OCI-LY7 (cell line): ENCODE measurements around the gene BICD1. TPM values are rescaled to one million over a fixed set of nuclear protein-coding genes. Genes with fewer than 3 reads are reported as not detected.

Experiments used
- BruUV-seq: library from RNA; stranded (reverse); fragments of 400-500 nt; replicated peaks from 2 replicates; lab custom pipeline; 2021; lab: Mats Ljungman, UMichigan
- CTCF ChIA-PET: fragments of 300-600 bp; sonication (Branson Sonifier 250); formaldehyde crosslinking; loops from one replicate; lab custom pipeline; 2022; ENCODE audit warnings: antibody characterized with exemption; ENCODE audit not compliant: unreplicated experiment; lab: Charles Lee
- POLR2A ChIA-PET: fragments of 300-600 bp; sonication (Branson Sonifier 250); formaldehyde crosslinking; loops from one replicate; lab custom pipeline; 2022; ENCODE audit warnings: antibody characterized with exemption; lab: Charles Lee
- DNase-seq: peaks from one replicate; pipeline ENCODE4 v3.0.0-alpha.2; 2015; ENCODE audit warnings: low spot score
- H2AFZ ChIP-seq: fragments of 200-600 bp; sonication (generic), shearing (Covaris generic); 2 replicates; pipeline ENCODE4 v1.6.1; 2014; ENCODE audit warnings: mild to moderate bottlenecking, antibody characterized with exemption, low read length, moderate library complexity
- H3K27ac ChIP-seq: fragments of 200-600 bp; sonication (generic); 2 replicates; pipeline ENCODE4 v1.5.1; 2014; ENCODE audit warnings: mixed run types, low read depth, mild to moderate bottlenecking, moderate library complexity, low read length, inconsistent platforms; ENCODE audit not compliant: poor library complexity, severe bottlenecking
- H3K36me3 ChIP-seq: fragments of 200-600 bp; sonication (generic); 2 replicates; pipeline ENCODE4 v1.6.1; 2014; ENCODE audit warnings: mild to moderate bottlenecking, antibody characterized with exemption, low read length, moderate library complexity, mixed read lengths; ENCODE audit not compliant: insufficient read depth
- H3K4me1 ChIP-seq: fragments of 200-600 bp; sonication (generic); 2 replicates; pipeline ENCODE4 v1.5.1; 2014; ENCODE audit warnings: mild to moderate bottlenecking, low read length; ENCODE audit not compliant: insufficient read depth, poor library complexity, severe bottlenecking
- H3K4me2 ChIP-seq: fragments of 200-600 bp; sonication (generic); 2 replicates; pipeline ENCODE4 v1.6.1; 2014; ENCODE audit warnings: mild to moderate bottlenecking, low read length
- H3K4me3 ChIP-seq: fragments of 200-600 bp; sonication (generic); 2 replicates; pipeline ENCODE4 v1.5.1; 2014; ENCODE audit warnings: mild to moderate bottlenecking, low read depth, low read length; ENCODE audit not compliant: poor library complexity, severe bottlenecking
- H3K79me2 ChIP-seq: fragments of 200-600 bp; sonication (generic); 2 replicates; pipeline ENCODE4 v1.6.1; 2016; ENCODE audit warnings: low read depth, mild to moderate bottlenecking, low read length, moderate library complexity, mixed read lengths; ENCODE audit not compliant: insufficient read depth
- H3K9me2 ChIP-seq: fragments of 200-600 bp; sonication (generic); 2 replicates; pipeline ENCODE4 v1.6.1; 2016; ENCODE audit warnings: mild to moderate bottlenecking, low read length, mixed read lengths; ENCODE audit not compliant: insufficient read depth
- H3K9me3 ChIP-seq: fragments of 200-600 bp; sonication (generic); 2 replicates; pipeline ENCODE4 v1.6.1; 2014; ENCODE audit warnings: mild to moderate bottlenecking, mixed run types, low read length, mixed read lengths
- H4K20me1 ChIP-seq: fragments of 200-600 bp; sonication (generic); 2 replicates; pipeline ENCODE4 v1.6.1; 2014; ENCODE audit warnings: mild to moderate bottlenecking, antibody characterized with exemption, low read length, moderate library complexity, mixed read lengths; ENCODE audit not compliant: insufficient read depth
- CTCF ChIP-seq: fragments of 200-600 bp; sonication (generic); conservative IDR thresholded peaks from 2 replicates; pipeline ENCODE4 v1.5.1; 2014; ENCODE audit warnings: mild to moderate bottlenecking, antibody characterized with exemption, low read length, moderate library complexity, mixed read lengths
- EZH2phosphoT487 ChIP-seq: fragments of 200-600 bp; sonication (generic); IDR thresholded peaks from 2 replicates; pipeline ENCODE4 v1.6.1; 2018; ENCODE audit warnings: low read depth, borderline replicate concordance, mild to moderate bottlenecking, mixed run types, antibody characterized with exemption, low read length, moderate library complexity, mixed read lengths
- intact Hi-C: fragments of 100-400 bp; cut with micrococcal nuclease; formaldehyde crosslinking; loops from one replicate; pipeline ENCODE4 v1.10.0; 2022; ENCODE audit not compliant: unreplicated experiment
- total RNA-seq, 2 experiments: library from RNA; depleted of rRNA in 1 of 2; stranded (reverse); fragments of >200 nt in 1 of 2; shearing (Covaris generic) in 1 of 2; gene quantifications; 2 replicates each; pipeline ENCODE4 v1.2.3, GENCODE V29; 2014 to 2022

Gene BICD1
- total RNA-seq, 2 experiments from 2014 or later: 42.9 to 88.2 TPM

- no TSS peak for BruUV-seq
- intact Hi-C loops: no loop called here
- CTCF ChIA-PET: no interaction called here
- Histone ChIP-seq H3K27ac (no peak overlapping the region), H4K20me1 (no peaks in the 10 kb centered on the region), H3K9me3 (peaks cover 9% of the 10 kb centered on the region), H3K4me2 (no peak overlapping the region), H3K79me2 (peaks cover 10% of the 10 kb centered on the region; the same call in 1 of the 2 replicates), H3K9me2 (no peaks in the 10 kb centered on the region), H3K4me3 (no peak overlapping the region), H3K4me1 (peaks cover 18% of the 10 kb centered on the region), H3K36me3 (peaks cover 24% of the 10 kb centered on the region), H2AFZ (no peak overlapping the region)
- no peak for DNase-seq
- TF ChIP-seq CTCF (no peak), EZH2phosphoT487 (no peak)
- POLR2A ChIA-PET: interaction anchor here (0.9 to 1.1 kb wide), 4 partner anchors 8 to 11 kb away, joined by 3 to 4 read pairs (median 4); no protein-coding TSS in a partner anchor
Observed at GRCh38 chr12:32285021-32285420, 178.4 kb downstream of the BICD1 start.

- no TSS peak for BruUV-seq
- peaks cover 10% of the 10 kb centered on the region; the same call in 1 of the 2 replicates for H3K79me2 ChIP-seq
- DNase-seq: no peak
- H2AFZ ChIP-seq: no peak overlapping the region
- peaks cover 24% of the 10 kb centered on the region for H3K36me3 ChIP-seq
- no peak overlapping the region for H3K27ac ChIP-seq
- ChIA-PET POLR2A (interaction anchor here (0.9 to 1.1 kb wide), 4 partner anchors 8 to 11 kb away, joined by 3 to 4 read pairs (median 4); no protein-coding TSS in a partner anchor), CTCF (no interaction called here)
- TF ChIP-seq EZH2phosphoT487 (no peak), CTCF (no peak)
- no peak overlapping the region for H3K4me3 ChIP-seq
- H4K20me1 ChIP-seq: no peaks in the 10 kb centered on the region
- H3K4me2 ChIP-seq: 0 out of 2 replicates have a peak overlapping the region, but pooled peaks have one; percentile 7
- H3K9me3 ChIP-seq: peaks cover 9% of the 10 kb centered on the region
- H3K9me2 ChIP-seq: no peaks in the 10 kb centered on the region
- intact Hi-C loops: no loop called here
- peaks cover 18% of the 10 kb centered on the region for H3K4me1 ChIP-seq
Observed at GRCh38 chr12:32285489-32285888, 178.8 kb downstream of the BICD1 start.

GRCh38 chr12:32290411-32290810 lies 183.8 kb downstream of the BICD1 start:
- Histone ChIP-seq H3K4me2 (no peak overlapping the region), H2AFZ (no peak overlapping the region), H3K79me2 (peaks cover 25% of the 10 kb centered on the region; the same call in 1 of the 2 replicates), H3K4me1 (peaks cover 17% of the 10 kb centered on the region), H3K9me3 (peaks cover 9% of the 10 kb centered on the region), H3K27ac (no peak overlapping the region), H4K20me1 (no peaks in the 10 kb centered on the region), H3K4me3 (no peak overlapping the region), H3K9me2 (no peaks in the 10 kb centered on the region), H3K36me3 (peaks cover 30% of the 10 kb centered on the region)
- ChIA-PET POLR2A (interaction anchor here (1.1 to 2.0 kb wide), 7 partner anchors 9 to 19 kb away, joined by 3 to 17 read pairs (median 4); no protein-coding TSS in a partner anchor), CTCF (no interaction called here)
- no TSS peak for BruUV-seq
- intact Hi-C loops: no loop called here
- TF ChIP-seq CTCF (no peak), EZH2phosphoT487 (no peak)
- DNase-seq: no peak
